Activated CD8-positive, alpha-beta T cell treated with anti-CD3 and anti-CD28 coated beads for 36 hours (primary cell): ENCODE data around the gene MPHOSPH9. TPM values are rescaled to one million over a fixed set of nuclear protein-coding genes. Genes with fewer than 3 reads are reported as not detected.
"Not testable (repeated sequence)": the region's sequence is repeated elsewhere in the genome, so short reads cannot be mapped to it uniquely, and the experiment has no call there.

Source experiments
- ATAC-seq: fragments of 200-7000 bp; cut with Tn5 transposase; one replicate; pipeline ENCODE4 v1.10.0; 2021; ENCODE audit warnings: mild to moderate bottlenecking, moderate library complexity
- CTCF ChIA-PET: fragments of 350-600 bp; sonication (Branson Sonifier 250); formaldehyde crosslinking; loops from one replicate; lab custom pipeline; 2021; ENCODE audit warnings: antibody characterized with exemption; lab: Charles Lee
- POLR2A ChIA-PET: fragments of 350-600 bp; sonication (Branson Sonifier 250); formaldehyde crosslinking; loops from one replicate; lab custom pipeline; 2021; ENCODE audit warnings: antibody characterized with exemption; lab: Charles Lee
- DNase-seq: peaks from one replicate; pipeline ENCODE4 v3.0.0-alpha.2; 2020
- H3K27ac Mint-ChIP-seq: one replicate; pipeline ENCODE4 v1.8.0; 2021; ENCODE audit warnings: mild to moderate bottlenecking, mixed read lengths
- H3K27me3 Mint-ChIP-seq: one replicate; pipeline ENCODE4 v1.8.0; 2021; ENCODE audit warnings: mixed read lengths
- H3K36me3 Mint-ChIP-seq: one replicate; pipeline ENCODE4 v1.8.0; 2021; ENCODE audit warnings: low read depth, mixed read lengths
- H3K4me1 Mint-ChIP-seq: one replicate; pipeline ENCODE4 v1.8.0; 2021; ENCODE audit warnings: low read depth, mixed read lengths
- H3K4me3 Mint-ChIP-seq: one replicate; pipeline ENCODE4 v1.8.0; 2021; ENCODE audit warnings: mild to moderate bottlenecking, moderate library complexity, mixed read lengths
- H3K9me3 Mint-ChIP-seq: one replicate; pipeline ENCODE4 v1.8.0; 2021; ENCODE audit warnings: mixed read lengths
- intact Hi-C: fragments of 100-400 bp; cut with micrococcal nuclease; formaldehyde crosslinking; loops from one replicate; pipeline ENCODE4 v1.10.0; 2022
- total RNA-seq, 2 experiments: library from RNA; stranded (reverse); gene quantifications; one replicate each; pipeline ENCODE4 v1.2.3, GENCODE V29; 2021
- TF ChIP-seq, protein P1 (sequence below): fragments of 200-600 bp; IDR thresholded peaks from one replicate; pipeline ENCODE4 v1.8.0; 2022; ENCODE audit warnings: antibody characterized with exemption, mild to moderate bottlenecking

The MPHOSPH9 gene
- total RNA-seq, 2 experiments from 2014 or later: 96.9 to 101 TPM

DNA sequence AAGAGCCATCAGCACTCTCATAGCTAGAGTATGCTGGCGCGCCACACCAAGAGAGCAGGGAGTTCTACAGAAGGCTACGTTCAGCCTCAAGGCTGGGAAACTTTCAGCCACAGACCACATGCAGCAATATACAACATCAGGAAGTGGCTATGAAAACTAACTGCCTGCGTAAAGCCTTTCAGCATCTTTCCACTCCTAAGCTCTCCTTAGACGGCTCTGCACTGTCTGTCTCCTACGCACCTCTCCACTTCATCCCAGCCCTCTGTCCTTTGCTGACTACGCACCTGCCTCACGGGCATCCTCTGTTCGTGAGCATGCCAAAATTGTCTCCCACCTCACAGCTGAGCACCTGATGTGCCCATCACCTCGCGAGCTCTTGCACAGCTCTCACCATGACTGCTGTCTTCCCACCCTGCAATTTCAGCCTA is 9.7 kb downstream of the MPHOSPH9 start:
- no peaks in the 10 kb centered on the region for H3K9me3 Mint-ChIP-seq
- H3K27me3 Mint-ChIP-seq: no peaks in the 10 kb centered on the region
- peak overlapping the region; percentile 62 for H3K4me3 Mint-ChIP-seq
- ATAC-seq (peak; percentile 89), DNase-seq (peak; percentile 82)
- CTCF ChIA-PET: interaction anchor here (0.7 to 9.1 kb wide), 7 partner anchors 9 to 580 kb away, joined by 3 to 92 read pairs (median 3); partner anchors contain the start of genes MPHOSPH9 and MTRFR
- TF ChIP-seq, protein P1, sequence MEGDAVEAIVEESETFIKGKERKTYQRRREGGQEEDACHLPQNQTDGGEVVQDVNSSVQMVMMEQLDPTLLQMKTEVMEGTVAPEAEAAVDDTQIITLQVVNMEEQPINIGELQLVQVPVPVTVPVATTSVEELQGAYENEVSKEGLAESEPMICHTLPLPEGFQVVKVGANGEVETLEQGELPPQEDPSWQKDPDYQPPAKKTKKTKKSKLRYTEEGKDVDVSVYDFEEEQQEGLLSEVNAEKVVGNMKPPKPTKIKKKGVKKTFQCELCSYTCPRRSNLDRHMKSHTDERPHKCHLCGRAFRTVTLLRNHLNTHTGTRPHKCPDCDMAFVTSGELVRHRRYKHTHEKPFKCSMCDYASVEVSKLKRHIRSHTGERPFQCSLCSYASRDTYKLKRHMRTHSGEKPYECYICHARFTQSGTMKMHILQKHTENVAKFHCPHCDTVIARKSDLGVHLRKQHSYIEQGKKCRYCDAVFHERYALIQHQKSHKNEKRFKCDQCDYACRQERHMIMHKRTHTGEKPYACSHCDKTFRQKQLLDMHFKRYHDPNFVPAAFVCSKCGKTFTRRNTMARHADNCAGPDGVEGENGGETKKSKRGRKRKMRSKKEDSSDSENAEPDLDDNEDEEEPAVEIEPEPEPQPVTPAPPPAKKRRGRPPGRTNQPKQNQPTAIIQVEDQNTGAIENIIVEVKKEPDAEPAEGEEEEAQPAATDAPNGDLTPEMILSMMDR: no peak
- peaks cover 47% of the 10 kb centered on the region for H3K36me3 Mint-ChIP-seq
- H3K4me1 Mint-ChIP-seq: peaks cover 36% of the 10 kb centered on the region
- POLR2A ChIA-PET: interaction anchor here (0.8 to 3.1 kb wide), 9 partner anchors 9 to 179 kb away, joined by 3 to 61 read pairs (median 4); partner anchors contain the start of genes MPHOSPH9 and MTRFR
- intact Hi-C loops: no loop called here
- H3K27ac Mint-ChIP-seq: peak overlapping the region; percentile 93

DNA sequence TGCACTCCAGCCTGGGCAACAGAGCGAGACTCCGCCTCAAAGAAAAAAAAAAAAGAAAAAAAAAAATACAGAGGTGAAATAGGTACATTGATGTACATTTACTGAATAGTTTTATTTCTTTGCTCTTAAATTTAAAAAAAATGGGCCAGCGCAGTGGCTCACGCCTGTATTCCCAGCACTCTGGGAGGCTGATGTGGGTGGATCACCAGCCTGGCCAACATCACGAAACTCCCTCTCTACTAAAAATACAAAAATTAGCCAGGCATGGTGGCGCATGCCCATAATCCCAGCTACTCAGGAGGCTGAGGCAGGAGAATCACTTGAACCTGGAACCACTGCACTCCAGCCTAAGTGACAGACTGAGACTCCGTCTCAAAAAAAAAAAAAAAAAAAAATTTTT is 25.1 kb downstream of the MPHOSPH9 start:
- peaks cover 48% of the 10 kb centered on the region for H3K36me3 Mint-ChIP-seq
- ATAC-seq, POLR2A ChIA-PET, H3K4me3 Mint-ChIP-seq, intact Hi-C loops, H3K9me3 Mint-ChIP-seq, DNase-seq, H3K27ac Mint-ChIP-seq, H3K27me3 Mint-ChIP-seq, CTCF ChIA-PET, H3K4me1 Mint-ChIP-seq: not testable (repeated sequence)

DNA sequence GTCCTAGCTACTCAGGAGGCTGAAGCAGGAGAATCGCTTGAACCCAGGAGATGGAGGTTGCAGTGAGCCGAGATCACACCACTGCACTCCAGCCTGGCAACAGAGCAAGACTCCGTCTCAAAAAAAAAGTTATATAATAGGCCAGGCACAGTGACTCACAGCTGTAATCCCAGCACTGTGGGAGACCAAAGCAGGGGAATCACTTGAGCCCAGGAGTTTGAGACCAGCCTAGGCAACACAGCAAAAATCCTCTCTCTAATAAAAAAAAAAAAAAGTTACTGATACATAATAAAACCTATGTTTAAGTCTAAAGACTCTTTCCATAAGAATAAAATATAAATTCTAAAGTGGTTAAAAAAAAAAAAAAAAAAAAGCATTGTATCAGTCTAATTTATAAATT is 26.1 kb downstream of the MPHOSPH9 start:
- intact Hi-C loops, DNase-seq, H3K9me3 Mint-ChIP-seq, H3K27me3 Mint-ChIP-seq, H3K27ac Mint-ChIP-seq, H3K4me1 Mint-ChIP-seq, ATAC-seq, H3K4me3 Mint-ChIP-seq: not testable (repeated sequence)
- ChIA-PET CTCF (interaction anchor here (1.0 to 2.5 kb wide), 2 partner anchors 7 to 31 kb away, joined by 3 to 7 read pairs; no protein-coding TSS in a partner anchor), POLR2A (interaction anchor here (0.6 kb wide), 1 partner anchor 12 kb away, joined by 3 read pairs; no protein-coding TSS in a partner anchor)
- peaks cover 51% of the 10 kb centered on the region for H3K36me3 Mint-ChIP-seq

DNA sequence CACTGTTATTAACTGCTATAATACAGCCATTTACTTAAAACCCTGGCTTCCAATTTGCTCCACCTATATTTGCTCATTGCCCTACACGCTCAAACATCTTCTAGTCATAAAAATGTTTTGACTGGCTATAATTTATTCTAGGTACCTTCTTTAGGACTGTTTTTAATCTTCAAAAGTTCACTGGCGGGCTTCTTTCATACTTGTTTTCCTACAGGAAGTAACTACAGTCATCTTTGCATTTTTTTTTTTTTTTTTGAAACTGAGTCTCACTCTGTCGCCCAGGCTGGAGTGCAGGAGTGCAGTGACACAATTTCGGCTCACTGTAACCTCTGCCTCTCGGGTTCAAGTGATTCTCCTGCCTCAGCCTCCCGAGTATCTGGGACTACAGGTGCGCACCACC is 32.5 kb downstream of the MPHOSPH9 start:
- peaks cover 19% of the 10 kb centered on the region for H3K4me1 Mint-ChIP-seq
- intact Hi-C loops: no loop called here
- peak; percentile 11 for DNase-seq
- TF ChIP-seq, protein P1: no peak
- CTCF ChIA-PET: no interaction called here
- POLR2A ChIA-PET: interaction anchor here (0.5 to 1.8 kb wide), 4 partner anchors 9 to 537 kb away, joined by 3 to 8 read pairs (median 4); partner anchors contain the start of genes MPHOSPH9 and MTRFR
- no peaks in the 10 kb centered on the region for H3K27me3 Mint-ChIP-seq
- ATAC-seq: peak; percentile 75
- peak overlapping the region; percentile 83 for H3K27ac Mint-ChIP-seq
- peaks cover 3% of the 10 kb centered on the region for H3K9me3 Mint-ChIP-seq
- H3K4me3 Mint-ChIP-seq: no peak overlapping the region
- H3K36me3 Mint-ChIP-seq: peaks cover 51% of the 10 kb centered on the region

DNA sequence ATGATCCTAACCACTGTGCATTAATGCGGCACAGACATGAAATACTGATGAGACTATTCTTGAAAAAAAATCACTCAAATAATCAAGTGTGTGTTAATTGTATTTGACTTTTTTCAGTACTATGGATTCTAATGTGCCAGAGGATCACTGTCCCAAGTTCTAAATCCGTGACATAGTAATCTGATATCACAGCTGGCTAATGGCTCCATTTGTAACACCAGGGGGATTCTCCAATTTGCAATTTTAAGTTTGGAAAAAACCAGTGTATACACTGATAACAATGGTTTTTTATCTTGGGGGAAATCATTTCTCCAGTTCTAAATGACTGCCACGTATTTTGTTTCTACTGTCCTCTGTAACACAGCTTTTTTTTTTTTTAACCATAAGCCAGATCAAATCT is 33.0 kb downstream of the MPHOSPH9 start:
- no peaks in the 10 kb centered on the region for H3K27me3 Mint-ChIP-seq
- ChIA-PET CTCF (no interaction called here), POLR2A (interaction anchor here (0.8 to 1.4 kb wide), 3 partner anchors 9 to 24 kb away, joined by 3 to 4 read pairs (median 3); no protein-coding TSS in a partner anchor)
- intact Hi-C loops: no loop called here
- DNase-seq (no peak), ATAC-seq (no peak)
- peaks cover 3% of the 10 kb centered on the region for H3K9me3 Mint-ChIP-seq
- H3K4me3 Mint-ChIP-seq: no peak overlapping the region
- peaks cover 51% of the 10 kb centered on the region for H3K36me3 Mint-ChIP-seq
- peaks cover 19% of the 10 kb centered on the region for H3K4me1 Mint-ChIP-seq
- peak overlapping the region; percentile 83 for H3K27ac Mint-ChIP-seq
- TF ChIP-seq, protein P1: no peak

DNA sequence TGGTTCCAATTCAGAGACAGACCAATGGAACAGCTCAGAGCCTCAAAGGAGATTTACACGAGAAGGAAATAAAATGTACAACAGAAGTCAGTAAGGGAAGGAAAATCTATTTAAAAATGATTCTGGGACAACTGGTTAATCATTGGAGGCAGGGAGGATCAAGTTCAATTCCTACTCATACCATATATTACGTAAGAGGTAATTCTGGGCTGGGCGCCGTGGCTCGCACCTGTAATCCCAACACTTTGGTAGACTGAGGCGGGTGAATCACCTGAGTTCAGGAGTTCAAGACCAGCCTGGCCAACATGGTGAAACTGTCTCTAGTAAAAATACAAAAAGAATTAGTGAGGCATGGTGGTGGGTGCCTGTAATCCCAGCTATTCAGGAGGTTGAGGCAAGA is 45.3 kb downstream of the MPHOSPH9 start:
- intact Hi-C loops: no loop called here
- no peak for DNase-seq
- no peak for ATAC-seq
- H3K9me3 Mint-ChIP-seq: no peaks in the 10 kb centered on the region
- H3K27ac Mint-ChIP-seq: no peak overlapping the region
- H3K4me1 Mint-ChIP-seq: no peaks in the 10 kb centered on the region
- H3K36me3 Mint-ChIP-seq: peaks cover 31% of the 10 kb centered on the region
- H3K27me3 Mint-ChIP-seq: no peaks in the 10 kb centered on the region
- POLR2A ChIA-PET: no interaction called here
- CTCF ChIA-PET: interaction anchor here (1.7 kb wide), 1 partner anchor 52 kb away, joined by 3 read pairs; no protein-coding TSS in a partner anchor
- TF ChIP-seq, protein P1: no peak
- H3K4me3 Mint-ChIP-seq: no peak overlapping the region
